HPDE6-E6E7 (cell line): ENCODE measurements around the gene TSACC.
"Not testable (repeated sequence)": the region's sequence is repeated elsewhere in the genome, so short reads cannot be mapped to it uniquely, and the experiment has no call there.

Experiments
- DNase-seq: peaks from one replicate; pipeline ENCODE4 v3.0.0; 2011; ENCODE audit warnings: missing footprints; ENCODE audit errors: extremely low spot score

The TSACC gene

DNA sequence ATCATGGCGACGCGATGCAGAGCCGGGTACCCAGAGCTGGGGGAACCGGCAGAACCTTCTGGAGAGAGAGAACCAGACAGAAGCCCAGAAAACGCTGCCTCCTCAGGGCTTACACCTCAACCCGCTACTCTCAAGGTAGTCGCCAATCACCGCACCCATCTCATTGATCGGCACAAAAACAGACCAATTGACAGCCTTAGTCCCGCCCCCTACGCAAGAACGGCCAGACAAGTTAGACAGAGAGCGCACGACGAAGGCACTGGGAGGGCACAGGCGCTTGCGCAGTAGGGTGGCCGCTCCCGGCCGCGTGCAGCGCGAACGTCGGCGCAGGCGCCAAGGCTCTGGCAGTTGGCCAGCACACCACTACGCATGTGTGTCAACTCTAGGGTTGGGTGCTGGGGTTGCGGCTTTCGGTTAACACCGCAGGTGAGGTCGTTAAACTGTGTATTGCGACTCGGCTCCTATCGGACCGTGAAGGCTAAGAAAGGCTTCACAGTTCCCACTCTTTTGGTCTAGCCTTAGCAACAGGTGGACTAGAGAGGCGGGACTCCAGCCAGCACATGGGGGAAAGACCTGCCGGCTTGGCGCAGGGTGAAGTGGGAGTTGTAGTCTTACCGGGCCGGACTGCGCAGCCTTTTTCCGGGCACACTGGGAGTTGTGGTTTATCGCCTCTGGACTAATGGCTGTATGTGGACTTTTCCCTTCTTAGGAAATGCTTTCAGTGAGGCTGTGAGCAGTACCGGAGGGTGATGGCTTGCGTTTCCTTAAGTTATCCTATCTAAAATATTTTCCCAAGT, at the start of gene TSACC, which contains the start of gene CCT3:
TSACC (plus strand) TSS at position 347 of the 797 bp plus-strand sequence. CDS start 1,232 bp downstream, outside the sequence.
CCT3 (minus strand) TSS at position 113 of the 797 bp plus-strand sequence; CDS start at position 5, 108 bp downstream.
- DNase-seq, result peak; percentile 98

DNA sequence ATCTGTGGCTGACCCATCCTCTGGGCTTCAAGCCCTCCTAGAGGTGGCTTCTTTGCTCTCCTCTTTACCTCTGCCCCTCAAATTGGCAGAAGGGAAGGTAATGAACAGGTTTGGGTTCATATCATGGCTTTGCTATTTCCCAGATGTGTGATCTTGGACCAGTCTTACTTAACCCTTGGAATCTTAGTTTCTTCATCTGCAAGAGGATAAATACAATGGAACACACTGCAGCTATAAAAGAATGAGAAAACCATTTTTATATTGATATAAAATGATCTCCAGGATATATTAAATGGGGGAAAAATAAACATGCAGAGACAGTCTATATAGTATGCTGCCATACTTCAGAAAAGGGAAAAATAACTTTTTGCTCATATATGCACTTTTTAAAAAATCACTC, 48.5 kb upstream of the TSACC start:
- DNase-seq, result no peak

GRCh38 chr1:156291226-156292061, 46.9 kb upstream of the TSACC start:
- peak; percentile 88 for DNase-seq

DNA sequence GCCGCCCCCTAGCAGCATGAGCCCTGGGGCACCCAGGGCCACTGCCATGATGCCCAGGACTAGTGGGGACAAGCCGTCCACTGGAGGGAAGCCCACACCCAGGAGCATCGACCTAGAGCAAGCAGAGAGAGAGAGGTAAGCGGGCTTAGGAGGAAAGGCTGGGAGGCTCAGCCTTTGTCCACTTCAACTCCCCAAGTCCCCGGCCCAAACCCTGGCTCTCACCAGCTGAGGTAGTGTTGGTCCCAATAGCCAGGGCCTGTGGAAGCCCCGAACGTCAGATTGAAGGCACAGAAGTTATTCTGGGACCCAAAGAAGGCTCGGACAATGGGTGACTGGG, 45.3 kb upstream of the TSACC start:
- DNase-seq, result no peak

GRCh38 chr1:156293895-156294294, 44.4 kb upstream of the TSACC start:
- no peak for DNase-seq

- peak; percentile 39 for DNase-seq
These were observed 42.9 kb upstream of the TSACC start, which contains the start of gene GLMP for GRCh38 chr1:156295391-156295947. Gene GLMP (minus strand): TSS chr1:156295679. CDS start chr1:156295645, 34 bp downstream.

DNA sequence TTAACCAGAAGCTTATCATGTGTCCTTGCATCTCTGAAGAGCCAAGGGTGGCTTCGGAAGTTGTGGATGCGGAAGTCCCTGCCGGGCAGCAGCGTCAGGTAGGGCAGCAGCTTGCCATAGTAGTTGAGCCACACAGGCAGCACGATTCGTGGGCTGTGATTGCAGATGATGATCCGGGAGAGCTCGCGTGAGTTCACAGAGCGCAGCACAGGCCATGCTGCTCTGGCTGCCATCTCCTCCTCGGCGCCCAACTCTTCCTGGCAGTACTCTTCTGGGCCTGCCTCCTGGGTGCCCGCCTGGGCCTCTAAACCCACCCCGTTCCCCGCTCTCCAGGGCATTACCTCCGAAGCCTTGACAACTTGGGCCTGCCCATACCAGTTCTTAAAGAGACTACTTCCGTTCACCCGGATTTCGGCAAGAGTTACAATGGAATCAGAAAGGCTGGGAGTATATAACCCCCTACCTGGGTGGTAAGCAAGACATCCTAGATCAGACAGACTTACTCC, 39.4 kb upstream of the TSACC start, which contains the start of gene VHLL:
VHLL (minus strand) TSS at position 456 of the 506 bp plus-strand sequence; CDS start at position 338, 118 bp downstream.
- no peak for DNase-seq

GRCh38 chr1:156303241-156303640, 35.1 kb upstream of the TSACC start:
- DNase-seq, result no peak

GRCh38 chr1:156305215-156305614, 33.1 kb upstream of the TSACC start:
- DNase-seq, result no peak

- no peak for DNase-seq
These were observed 30.2 kb upstream of the TSACC start for GRCh38 chr1:156308078-156308477.

GRCh38 chr1:156310962-156311361, 27.4 kb upstream of the TSACC start:
- no peak for DNase-seq

- no peak for DNase-seq
These were observed 21.4 kb upstream of the TSACC start for GRCh38 chr1:156316909-156317308.

- DNase-seq, result no peak
These were observed 18.7 kb upstream of the TSACC start for GRCh38 chr1:156319664-156320063.

- DNase-seq, result no peak
These were observed 17.8 kb upstream of the TSACC start for GRCh38 chr1:156320560-156320959.

GRCh38 chr1:156323179-156323578, 15.1 kb upstream of the TSACC start:
- DNase-seq, result not testable (repeated sequence)

GRCh38 chr1:156336242-156336641, 2.1 kb upstream of the TSACC start:
- DNase-seq, result no peak

GRCh38 chr1:156337052-156337887, 1.1 kb upstream of the TSACC start:
- no peak for DNase-seq

DNA sequence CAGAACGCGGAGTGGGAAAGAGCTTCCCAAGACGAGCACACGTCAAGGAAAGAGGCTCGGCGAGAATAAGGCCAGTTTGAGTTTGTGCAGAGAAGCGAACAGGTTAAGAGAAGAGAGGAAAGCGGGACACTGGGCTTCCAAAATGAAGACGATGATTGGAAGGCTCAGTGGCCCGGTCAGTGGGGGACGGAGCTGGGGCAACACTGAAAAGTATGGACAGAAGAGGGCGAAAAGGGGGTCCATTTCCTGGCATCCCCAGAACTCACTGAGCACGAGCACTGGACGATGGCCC, 492 bp upstream of the TSACC start:
- no peak for DNase-seq

GRCh38 chr1:156342166-156342955, 4.0 kb downstream of the TSACC start:
- DNase-seq, result no peak

GRCh38 chr1:156344409-156344808, 6.1 kb downstream of the TSACC start:
- no peak for DNase-seq
